HepG2 (cell line): ENCODE data around the gene VAV2. TPM values are rescaled to one million over a fixed set of nuclear protein-coding genes. Genes with fewer than 3 reads are reported as not detected.
A peak's percentile ranks its signal among the peaks of the same experiment; 100 is the strongest.

Experiments used
- BCL6 ChIP-seq: IDR thresholded peaks from 2 replicates; pipeline ENCODE4 v1.6.1; 2016; ENCODE audit warnings: missing genetic modification reagents, missing compliant biosample characterization
- FOXJ3 ChIP-seq: sonication (generic); formaldehyde crosslinking; IDR thresholded peaks from 2 replicates; pipeline ENCODE4 v1.4.0; 2020; ENCODE audit warnings: missing genetic modification reagents, mild to moderate bottlenecking, borderline replicate concordance
- HNRNPUL1 ChIP-seq: fragments of 200-400 bp; formaldehyde crosslinking; IDR thresholded peaks from 2 replicates; pipeline ENCODE4 v1.6.1; 2017; ENCODE audit warnings: low read depth, mild to moderate bottlenecking, low read length, moderate library complexity
- MIER3 ChIP-seq: IDR thresholded peaks from 2 replicates; pipeline ENCODE4 v1.6.1; 2016; ENCODE audit warnings: missing compliant biosample characterization, borderline replicate concordance
- NR3C1 ChIP-seq: sonication (generic); formaldehyde crosslinking; IDR thresholded peaks from 2 replicates; pipeline ENCODE4 v1.4.0; 2020; ENCODE audit warnings: missing genetic modification reagents
- ONECUT2 ChIP-seq: sonication (generic); formaldehyde crosslinking; IDR thresholded peaks from 2 replicates; pipeline ENCODE4 v1.4.0; 2020; ENCODE audit warnings: missing genetic modification reagents
- SSRP1 ChIP-seq: IDR thresholded peaks from 2 replicates; pipeline ENCODE4 v1.6.1; 2016; ENCODE audit warnings: control low read depth
- YY1 ChIP-seq: IDR thresholded peaks from 2 replicates; pipeline ENCODE4 v1.6.1; 2011; ENCODE audit warnings: low read length, low read depth, moderate library complexity, mild to moderate bottlenecking; ENCODE audit not compliant: insufficient read depth, insufficient replicate concordance
- ZBTB20 ChIP-seq: sonication (generic); formaldehyde crosslinking; IDR thresholded peaks from 2 replicates; pipeline ENCODE4 v1.8.1; 2023; ENCODE audit warnings: missing genetic modification reagents, low read depth, mild to moderate bottlenecking, borderline replicate concordance
- ZBTB42 ChIP-seq: sonication (generic); formaldehyde crosslinking; IDR thresholded peaks from 2 replicates; pipeline ENCODE4 v1.5.0; 2020; ENCODE audit warnings: mild to moderate bottlenecking, missing genetic modification reagents
- ZNF138 ChIP-seq: sonication (generic); formaldehyde crosslinking; IDR thresholded peaks from 2 replicates; pipeline ENCODE4 v1.5.0; 2020; ENCODE audit warnings: mild to moderate bottlenecking, low read depth, missing genetic modification reagents
- ZNF44 ChIP-seq: sonication (generic); formaldehyde crosslinking; IDR thresholded peaks from 2 replicates; pipeline ENCODE4 v1.5.1; 2020; ENCODE audit warnings: mild to moderate bottlenecking, missing genetic modification reagents
- ZNF460 ChIP-seq: sonication (generic); formaldehyde crosslinking; IDR thresholded peaks from 2 replicates; pipeline ENCODE4 v1.5.1; 2020; ENCODE audit warnings: missing genetic modification reagents, mild to moderate bottlenecking, borderline replicate concordance
- ZNF563 ChIP-seq: sonication (generic); formaldehyde crosslinking; IDR thresholded peaks from 2 replicates; pipeline ENCODE4 v1.8.0; 2022; ENCODE audit warnings: mild to moderate bottlenecking, moderate library complexity, missing genetic modification reagents
- ZNF780A ChIP-seq: sonication (generic); formaldehyde crosslinking; IDR thresholded peaks from 2 replicates; pipeline ENCODE4 v1.8.0; 2022; ENCODE audit warnings: mild to moderate bottlenecking, missing genetic modification reagents, moderate library complexity
- ZNF782 ChIP-seq: sonication (generic); formaldehyde crosslinking; IDR thresholded peaks from 2 replicates; pipeline ENCODE4 v1.4.0; 2020; ENCODE audit warnings: missing genetic modification reagents, mild to moderate bottlenecking, borderline replicate concordance
- ZNF83 ChIP-seq: sonication (generic); formaldehyde crosslinking; IDR thresholded peaks from 2 replicates; pipeline ENCODE4 v1.4.0; 2020; ENCODE audit warnings: missing genetic modification reagents, mild to moderate bottlenecking, borderline replicate concordance
- ZSCAN31 ChIP-seq: sonication (generic); formaldehyde crosslinking; IDR thresholded peaks from 2 replicates; pipeline ENCODE4 v1.5.0; 2020; ENCODE audit warnings: low read depth, mild to moderate bottlenecking, missing genetic modification reagents
- polyA plus RNA-seq, 8 experiments: library from polyadenylated mRNA; depleted of rRNA in 3 of 8; stranded (reverse) in 7 of 8; unstranded in 1 of 8; fragments of >200 nt; fragmentation: Illumina TruSeq in 4 of 8; extraction: Trizol in 4 of 8; gene quantifications; 2 replicates each; pipeline versions ENCODE4 v1.2.1 to v1.2.3, GENCODE V29; 2011 to 2016; ENCODE audit warnings: low read depth in 4 of 8, missing spikeins in 1 of 8, mixed read lengths in 1 of 8; ENCODE audit not compliant: insufficient read depth in 1 of 8
- total RNA-seq, 5 experiments: library from RNA; depleted of rRNA; stranded (reverse); fragments of >200 nt; fragmentation: Illumina TruSeq; extraction: Trizol; gene quantifications; 2 replicates each; pipeline ENCODE4 v1.2.3, GENCODE V29; 2016; ENCODE audit warnings: low read depth in 1 of 5
- TF ChIP-seq, protein P1 (sequence below): sonication (generic); formaldehyde crosslinking; IDR thresholded peaks from 2 replicates; pipeline ENCODE4 v1.4.0; 2020; ENCODE audit warnings: mild to moderate bottlenecking, missing genetic modification reagents, borderline replicate concordance
- TF ChIP-seq, protein P2 (sequence below): sonication (generic); formaldehyde crosslinking; IDR thresholded peaks from 2 replicates; pipeline ENCODE4 v1.8.0; 2022; ENCODE audit warnings: low read depth, missing genetic modification reagents
- TF ChIP-seq, protein P3 (sequence below): IDR thresholded peaks from 2 replicates; pipeline ENCODE4 v1.6.1; 2012; ENCODE audit warnings: low read length, improper control_type of control experiment

The VAV2 gene
- total and polyA plus RNA-seq, 2 of the 13 experiments (the other 11 are each of a cell fraction or from before 2014, with no cell fraction given) = 22.5 to 22.9 TPM

DNA sequence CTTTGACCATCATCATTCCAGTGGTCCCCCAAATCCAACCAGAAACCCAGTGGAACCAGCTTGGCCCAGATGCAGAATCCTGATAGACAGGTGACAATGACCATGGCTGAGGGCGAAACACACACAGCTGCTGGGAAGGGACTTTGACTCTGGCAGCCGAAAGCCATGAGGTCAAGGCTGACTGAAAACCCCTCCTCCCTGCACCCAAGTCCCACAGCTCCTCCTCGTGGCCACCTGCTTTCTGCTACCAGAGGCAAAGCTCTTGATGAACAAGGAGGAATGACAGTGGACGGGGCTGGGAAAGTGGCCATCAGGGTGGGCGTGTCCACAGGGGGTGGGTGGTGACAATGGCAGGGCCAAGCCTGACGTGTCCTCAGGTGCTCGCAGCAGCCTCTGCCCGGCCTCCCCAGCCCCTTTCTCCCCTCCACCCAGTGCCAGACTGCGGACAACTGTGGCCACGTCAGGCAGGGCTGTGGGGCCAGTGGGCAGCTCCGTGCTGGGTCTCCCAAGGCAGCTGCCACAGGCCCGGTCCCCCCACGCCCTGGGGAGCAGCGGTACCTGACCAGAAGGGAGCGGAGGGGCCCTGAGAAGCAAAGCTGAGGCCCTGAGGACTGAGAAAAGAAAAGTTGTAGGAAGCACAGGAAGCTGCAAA is 223.1 kb downstream of the VAV2 start (continued):
- TF ChIP-seq ZNF563 (CRISPR knock-in tag) (no peak), NR3C1 (CRISPR knock-in tag) (no peak), HNRNPUL1 (no peak), ZBTB42 (CRISPR knock-in tag) (no peak), ZNF780A (CRISPR knock-in tag) (no peak), ZNF138 (CRISPR knock-in tag) (no peak), ZSCAN31 (no peak), ZNF44 (CRISPR knock-in tag) (no peak), ZNF460 (CRISPR knock-in tag) (no peak), ZBTB20 (peak; percentile 69; the same call in 1 of the 2 replicates), BCL6 (CRISPR knock-in tag) (peak; percentile 83), YY1 (peak; percentile 69), ZNF83 (CRISPR knock-in tag) (no peak), FOXJ3 (CRISPR knock-in tag) (no peak), MIER3 (CRISPR knock-in tag) (peak; percentile 90), SSRP1 (CRISPR knock-in tag) (no peak), ONECUT2 (CRISPR knock-in tag) (no peak), ZNF782 (CRISPR knock-in tag) (peak; percentile 78; the same call in 1 of the 2 replicates)
- TF ChIP-seq, protein P1, sequence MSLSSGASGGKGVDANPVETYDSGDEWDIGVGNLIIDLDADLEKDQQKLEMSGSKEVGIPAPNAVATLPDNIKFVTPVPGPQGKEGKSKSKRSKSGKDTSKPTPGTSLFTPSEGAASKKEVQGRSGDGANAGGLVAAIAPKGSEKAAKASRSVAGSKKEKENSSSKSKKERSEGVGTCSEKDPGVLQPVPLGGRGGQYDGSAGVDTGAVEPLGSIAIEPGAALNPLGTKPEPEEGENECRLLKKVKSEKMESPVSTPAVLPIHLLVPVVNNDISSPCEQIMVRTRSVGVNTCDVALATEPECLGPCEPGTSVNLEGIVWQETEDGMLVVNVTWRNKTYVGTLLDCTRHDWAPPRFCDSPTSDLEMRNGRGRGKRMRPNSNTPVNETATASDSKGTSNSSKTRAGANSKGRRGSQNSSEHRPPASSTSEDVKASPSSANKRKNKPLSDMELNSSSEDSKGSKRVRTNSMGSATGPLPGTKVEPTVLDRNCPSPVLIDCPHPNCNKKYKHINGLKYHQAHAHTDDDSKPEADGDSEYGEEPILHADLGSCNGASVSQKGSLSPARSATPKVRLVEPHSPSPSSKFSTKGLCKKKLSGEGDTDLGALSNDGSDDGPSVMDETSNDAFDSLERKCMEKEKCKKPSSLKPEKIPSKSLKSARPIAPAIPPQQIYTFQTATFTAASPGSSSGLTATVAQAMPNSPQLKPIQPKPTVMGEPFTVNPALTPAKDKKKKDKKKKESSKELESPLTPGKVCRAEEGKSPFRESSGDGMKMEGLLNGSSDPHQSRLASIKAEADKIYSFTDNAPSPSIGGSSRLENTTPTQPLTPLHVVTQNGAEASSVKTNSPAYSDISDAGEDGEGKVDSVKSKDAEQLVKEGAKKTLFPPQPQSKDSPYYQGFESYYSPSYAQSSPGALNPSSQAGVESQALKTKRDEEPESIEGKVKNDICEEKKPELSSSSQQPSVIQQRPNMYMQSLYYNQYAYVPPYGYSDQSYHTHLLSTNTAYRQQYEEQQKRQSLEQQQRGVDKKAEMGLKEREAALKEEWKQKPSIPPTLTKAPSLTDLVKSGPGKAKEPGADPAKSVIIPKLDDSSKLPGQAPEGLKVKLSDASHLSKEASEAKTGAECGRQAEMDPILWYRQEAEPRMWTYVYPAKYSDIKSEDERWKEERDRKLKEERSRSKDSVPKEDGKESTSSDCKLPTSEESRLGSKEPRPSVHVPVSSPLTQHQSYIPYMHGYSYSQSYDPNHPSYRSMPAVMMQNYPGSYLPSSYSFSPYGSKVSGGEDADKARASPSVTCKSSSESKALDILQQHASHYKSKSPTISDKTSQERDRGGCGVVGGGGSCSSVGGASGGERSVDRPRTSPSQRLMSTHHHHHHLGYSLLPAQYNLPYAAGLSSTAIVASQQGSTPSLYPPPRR (CRISPR knock-in tag) = peak; percentile 91
- TF ChIP-seq, protein P2, sequence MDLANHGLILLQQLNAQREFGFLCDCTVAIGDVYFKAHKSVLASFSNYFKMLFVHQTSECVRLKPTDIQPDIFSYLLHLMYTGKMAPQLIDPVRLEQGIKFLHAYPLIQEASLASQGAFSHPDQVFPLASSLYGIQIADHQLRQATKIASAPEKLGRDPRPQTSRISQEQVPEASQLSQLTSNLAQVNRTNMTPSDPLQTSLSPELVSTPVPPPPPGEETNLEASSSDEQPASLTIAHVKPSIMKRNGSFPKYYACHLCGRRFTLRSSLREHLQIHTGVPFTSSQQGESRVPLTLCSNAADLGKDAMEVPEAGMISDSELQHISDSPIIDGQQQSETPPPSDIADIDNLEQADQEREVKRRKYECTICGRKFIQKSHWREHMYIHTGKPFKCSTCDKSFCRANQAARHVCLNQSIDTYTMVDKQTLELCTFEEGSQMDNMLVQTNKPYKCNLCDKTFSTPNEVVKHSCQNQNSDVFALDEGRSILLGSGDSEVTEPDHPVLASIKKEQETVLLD (CRISPR knock-in tag) = no peak
- TF ChIP-seq, protein P3, sequence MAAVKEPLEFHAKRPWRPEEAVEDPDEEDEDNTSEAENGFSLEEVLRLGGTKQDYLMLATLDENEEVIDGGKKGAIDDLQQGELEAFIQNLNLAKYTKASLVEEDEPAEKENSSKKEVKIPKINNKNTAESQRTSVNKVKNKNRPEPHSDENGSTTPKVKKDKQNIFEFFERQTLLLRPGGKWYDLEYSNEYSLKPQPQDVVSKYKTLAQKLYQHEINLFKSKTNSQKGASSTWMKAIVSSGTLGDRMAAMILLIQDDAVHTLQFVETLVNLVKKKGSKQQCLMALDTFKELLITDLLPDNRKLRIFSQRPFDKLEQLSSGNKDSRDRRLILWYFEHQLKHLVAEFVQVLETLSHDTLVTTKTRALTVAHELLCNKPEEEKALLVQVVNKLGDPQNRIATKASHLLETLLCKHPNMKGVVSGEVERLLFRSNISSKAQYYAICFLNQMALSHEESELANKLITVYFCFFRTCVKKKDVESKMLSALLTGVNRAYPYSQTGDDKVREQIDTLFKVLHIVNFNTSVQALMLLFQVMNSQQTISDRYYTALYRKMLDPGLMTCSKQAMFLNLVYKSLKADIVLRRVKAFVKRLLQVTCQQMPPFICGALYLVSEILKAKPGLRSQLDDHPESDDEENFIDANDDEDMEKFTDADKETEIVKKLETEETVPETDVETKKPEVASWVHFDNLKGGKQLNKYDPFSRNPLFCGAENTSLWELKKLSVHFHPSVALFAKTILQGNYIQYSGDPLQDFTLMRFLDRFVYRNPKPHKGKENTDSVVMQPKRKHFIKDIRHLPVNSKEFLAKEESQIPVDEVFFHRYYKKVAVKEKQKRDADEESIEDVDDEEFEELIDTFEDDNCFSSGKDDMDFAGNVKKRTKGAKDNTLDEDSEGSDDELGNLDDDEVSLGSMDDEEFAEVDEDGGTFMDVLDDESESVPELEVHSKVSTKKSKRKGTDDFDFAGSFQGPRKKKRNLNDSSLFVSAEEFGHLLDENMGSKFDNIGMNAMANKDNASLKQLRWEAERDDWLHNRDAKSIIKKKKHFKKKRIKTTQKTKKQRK = no peak
